Activated T-helper 17 cell treated with anti-CD3 and anti-CD28 coated beads, Interleukin-2, amount 50 U/mL, for 72 hours (primary cell): ENCODE results near the gene COLEC11. TPM values are rescaled to one million over a fixed set of nuclear protein-coding genes. Genes with fewer than 3 reads are reported as not detected.
"Not testable (repeated sequence)": the region's sequence is repeated elsewhere in the genome, so short reads cannot be mapped to it uniquely, and the experiment has no call there.

Experiments used
- ATAC-seq: fragments of 150-1000 bp; cut with Tn5 transposase; replicated peaks from 2 replicates; pipeline ENCODE4 v1.10.0; 2021; ENCODE audit warnings: mild to moderate bottlenecking, moderate library complexity
- H3K27ac Mint-ChIP-seq: one replicate; pipeline ENCODE4 v1.8.0; 2022; ENCODE audit warnings: mixed read lengths
- H3K27me3 Mint-ChIP-seq: one replicate; pipeline ENCODE4 v1.8.0; 2022; ENCODE audit warnings: mixed read lengths
- H3K36me3 Mint-ChIP-seq: one replicate; pipeline ENCODE4 v1.8.0; 2022; ENCODE audit warnings: low read depth, mild to moderate bottlenecking, mixed read lengths
- H3K4me1 Mint-ChIP-seq: one replicate; pipeline ENCODE4 v1.8.0; 2022; ENCODE audit warnings: mixed read lengths
- H3K4me3 Mint-ChIP-seq: one replicate; pipeline ENCODE4 v1.8.0; 2022; ENCODE audit warnings: mild to moderate bottlenecking, mixed read lengths
- H3K9me3 Mint-ChIP-seq: one replicate; pipeline ENCODE4 v1.8.0; 2022; ENCODE audit warnings: mixed read lengths
- total RNA-seq, 2 donors: library from RNA; stranded (reverse); gene quantifications; one replicate each; pipeline ENCODE4 v1.2.3, GENCODE V29; 2022

Gene COLEC11
- total RNA-seq, 2 donors from 2014 or later: 0.54 TPM; not detected in 1

DNA sequence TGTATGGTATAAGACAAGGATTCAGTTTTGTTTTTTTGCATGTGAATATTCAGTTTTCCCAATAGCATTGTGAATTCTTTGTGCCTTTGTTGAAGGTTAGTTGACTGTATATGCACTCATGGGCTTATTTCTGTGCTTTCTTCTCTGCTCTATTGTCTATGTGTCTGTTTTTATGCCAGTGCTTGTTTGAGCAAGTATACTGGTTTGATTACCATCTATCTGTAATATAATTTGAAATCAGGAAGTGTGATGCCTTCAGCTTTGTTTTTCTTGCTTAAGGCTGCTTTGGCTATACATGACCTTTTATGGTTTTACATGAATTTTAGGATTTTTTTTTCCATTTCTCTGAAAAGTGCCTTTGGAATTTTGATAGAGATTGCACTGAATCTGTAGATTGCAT, 23.5 kb downstream of the COLEC11 start:
- Mint-ChIP-seq H3K4me1 (no peaks in the 10 kb centered on the region), H3K9me3 (no peaks in the 10 kb centered on the region), H3K27me3 (peaks cover 3% of the 10 kb centered on the region), H3K36me3 (no peaks in the 10 kb centered on the region), H3K27ac (no peak overlapping the region), H3K4me3 (no peak overlapping the region)
- ATAC-seq: no peak

GRCh38 chr2:3619033-3619432, 24.1 kb downstream of the COLEC11 start:
- Mint-ChIP-seq H3K4me1 (no peaks in the 10 kb centered on the region), H3K27ac (no peak overlapping the region), H3K27me3 (peaks cover 3% of the 10 kb centered on the region), H3K9me3 (no peaks in the 10 kb centered on the region), H3K36me3 (no peaks in the 10 kb centered on the region), H3K4me3 (no peak overlapping the region)
- no peak for ATAC-seq

DNA sequence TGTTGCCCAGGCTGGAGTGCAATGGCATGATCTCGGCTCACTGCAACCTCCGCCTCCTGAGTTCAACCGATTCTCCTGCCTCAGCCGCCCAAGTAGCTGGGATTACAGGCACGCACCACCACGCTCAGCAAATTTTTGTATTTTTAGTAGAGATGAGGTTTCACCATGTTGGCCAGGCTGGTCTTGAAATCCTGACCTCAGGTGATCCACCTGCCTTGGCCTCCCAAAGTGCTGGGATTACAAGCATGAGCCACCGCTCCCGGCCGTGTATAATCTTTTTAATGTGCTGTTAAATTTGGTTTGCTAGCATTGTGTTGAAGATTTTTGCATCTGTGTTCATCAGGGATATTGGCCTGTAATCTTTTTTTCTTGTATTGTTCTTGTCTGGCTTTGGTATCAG, 24.7 kb downstream of the COLEC11 start:
- H3K27ac Mint-ChIP-seq, H3K27me3 Mint-ChIP-seq, ATAC-seq, H3K4me3 Mint-ChIP-seq, H3K36me3 Mint-ChIP-seq, H3K4me1 Mint-ChIP-seq, H3K9me3 Mint-ChIP-seq: not testable (repeated sequence)

DNA sequence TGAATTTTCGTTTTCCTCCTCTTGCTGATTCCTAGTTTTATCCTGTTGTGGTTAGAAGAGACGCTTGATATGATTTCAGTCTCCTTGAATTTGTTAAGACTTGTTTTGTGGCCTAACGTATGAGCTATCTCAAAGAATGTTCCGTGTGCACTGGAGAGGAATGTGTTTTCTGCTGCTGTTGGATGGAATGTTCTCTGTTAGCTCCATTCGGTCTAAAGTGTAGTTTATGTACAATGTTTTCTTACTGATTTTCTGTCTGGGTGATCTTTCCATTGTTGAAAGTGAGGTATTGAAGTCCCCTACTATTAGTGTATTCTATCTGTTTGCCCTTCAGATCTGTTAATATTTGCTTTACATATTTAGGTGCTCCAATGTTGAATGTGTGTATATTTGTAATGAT, 25.9 kb downstream of the COLEC11 start:
- H3K27ac Mint-ChIP-seq: no peak overlapping the region
- H3K4me3 Mint-ChIP-seq: no peak overlapping the region
- ATAC-seq: no peak
- peaks cover 3% of the 10 kb centered on the region for H3K27me3 Mint-ChIP-seq
- no peaks in the 10 kb centered on the region for H3K36me3 Mint-ChIP-seq
- H3K4me1 Mint-ChIP-seq: no peaks in the 10 kb centered on the region
- H3K9me3 Mint-ChIP-seq: no peaks in the 10 kb centered on the region

DNA sequence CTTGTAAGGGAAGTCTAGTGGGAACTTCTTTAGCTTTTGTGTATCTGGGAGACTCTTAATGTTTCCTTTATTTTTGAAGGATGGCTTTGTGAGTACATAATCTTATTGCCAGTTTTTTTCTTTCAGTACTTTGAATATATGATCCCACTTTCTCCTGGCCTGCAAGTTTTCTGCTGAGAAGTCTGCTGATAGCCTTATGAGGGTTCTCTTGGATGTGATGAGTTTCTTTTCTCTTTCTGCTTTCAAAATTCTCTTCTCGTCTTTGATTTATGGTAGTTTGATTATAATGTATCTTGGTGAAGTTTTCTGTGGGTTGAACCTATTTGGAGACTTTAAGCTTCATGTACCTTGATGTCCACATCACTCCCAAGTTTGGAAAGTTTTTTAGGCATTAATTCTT, 28.1 kb downstream of the COLEC11 start:
- H3K27ac Mint-ChIP-seq: no peak overlapping the region
- H3K4me1 Mint-ChIP-seq: no peaks in the 10 kb centered on the region
- no peaks in the 10 kb centered on the region for H3K9me3 Mint-ChIP-seq
- H3K27me3 Mint-ChIP-seq: peaks cover 7% of the 10 kb centered on the region
- H3K4me3 Mint-ChIP-seq: no peak overlapping the region
- no peak for ATAC-seq
- no peaks in the 10 kb centered on the region for H3K36me3 Mint-ChIP-seq

DNA sequence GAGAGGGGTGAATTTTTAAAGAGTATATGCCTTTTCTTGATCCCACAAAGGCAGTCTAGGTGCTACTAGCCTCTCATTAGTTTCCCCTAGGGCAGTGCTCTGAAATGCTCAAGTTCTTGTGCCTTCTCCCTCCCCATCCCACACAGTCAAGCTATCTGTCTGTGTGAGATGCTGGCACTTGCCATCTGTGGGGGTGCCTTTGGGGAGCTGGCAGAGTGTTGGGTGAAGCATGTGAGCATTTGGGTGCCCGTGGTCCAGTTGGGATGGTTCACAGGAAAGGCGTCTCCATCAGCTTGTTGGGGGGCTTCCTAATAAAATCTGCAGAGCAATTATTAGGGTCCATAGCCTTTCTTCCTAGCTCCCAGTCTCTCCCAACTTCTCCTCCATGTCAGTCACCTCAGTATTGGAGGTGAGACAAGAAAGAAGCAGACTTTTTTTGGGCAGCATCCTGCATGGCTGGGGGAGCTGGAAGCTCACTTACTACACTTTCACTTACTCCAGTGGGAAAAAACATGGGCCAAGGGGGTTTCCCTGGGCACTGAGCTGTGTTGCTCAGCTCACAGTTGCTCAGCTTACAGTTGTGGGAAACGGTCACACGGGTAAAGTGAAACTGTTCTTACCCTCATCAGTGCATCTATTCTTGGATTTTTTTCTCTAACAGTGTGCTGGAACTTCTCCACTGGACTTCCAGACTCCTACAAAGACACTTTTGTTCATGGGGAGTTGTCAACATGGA, 29.3 kb downstream of the COLEC11 start:
- Mint-ChIP-seq H3K4me1 (no peaks in the 10 kb centered on the region), H3K9me3 (no peaks in the 10 kb centered on the region), H3K27me3 (peaks cover 11% of the 10 kb centered on the region), H3K4me3 (no peak overlapping the region), H3K27ac (no peak overlapping the region), H3K36me3 (no peaks in the 10 kb centered on the region)
- ATAC-seq: no peak

DNA sequence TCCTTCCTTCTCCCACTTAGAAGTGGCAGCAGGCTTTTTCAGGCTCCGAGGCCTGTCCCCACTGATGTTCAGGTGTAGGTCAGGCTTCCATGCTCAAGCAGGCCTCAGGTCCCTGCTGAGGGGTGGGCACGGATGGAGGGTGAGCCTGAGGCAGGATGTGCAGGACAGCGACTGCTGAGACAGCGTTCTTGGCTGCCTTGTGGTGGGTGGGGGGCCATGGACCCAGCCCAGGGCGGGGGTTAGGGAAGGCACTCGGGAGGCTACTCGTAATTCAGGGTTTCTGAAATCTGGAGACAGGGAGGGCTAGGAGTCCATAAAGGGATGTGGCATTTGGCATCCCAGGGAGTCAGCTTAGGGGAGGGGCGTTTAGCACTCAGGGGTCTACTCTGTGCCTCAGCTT, 30.3 kb downstream of the COLEC11 start:
- Mint-ChIP-seq H3K4me1 (no peaks in the 10 kb centered on the region), H3K36me3 (no peaks in the 10 kb centered on the region), H3K4me3 (no peak overlapping the region), H3K27ac (no peak overlapping the region), H3K27me3 (peaks cover 12% of the 10 kb centered on the region), H3K9me3 (no peaks in the 10 kb centered on the region)
- no peak for ATAC-seq

- peaks cover 12% of the 10 kb centered on the region for H3K27me3 Mint-ChIP-seq
- ATAC-seq: no peak
- H3K4me1 Mint-ChIP-seq: no peaks in the 10 kb centered on the region
- H3K27ac Mint-ChIP-seq: no peak overlapping the region
- H3K36me3 Mint-ChIP-seq: no peaks in the 10 kb centered on the region
- H3K4me3 Mint-ChIP-seq: no peak overlapping the region
- no peaks in the 10 kb centered on the region for H3K9me3 Mint-ChIP-seq
Measured at GRCh38 chr2:3626118-3626811, 31.4 kb downstream of the COLEC11 start.

GRCh38 chr2:3626812-3627499, 32.0 kb downstream of the COLEC11 start:
- Mint-ChIP-seq H3K4me3 (no peak overlapping the region), H3K27me3 (peaks cover 12% of the 10 kb centered on the region), H3K4me1 (no peaks in the 10 kb centered on the region), H3K36me3 (no peaks in the 10 kb centered on the region), H3K9me3 (no peaks in the 10 kb centered on the region), H3K27ac (no peak overlapping the region)
- ATAC-seq: no peak

- no peaks in the 10 kb centered on the region for H3K4me1 Mint-ChIP-seq
- no peak overlapping the region for H3K4me3 Mint-ChIP-seq
- ATAC-seq: no peak
- no peak overlapping the region for H3K27ac Mint-ChIP-seq
- H3K9me3 Mint-ChIP-seq: no peaks in the 10 kb centered on the region
- no peaks in the 10 kb centered on the region for H3K36me3 Mint-ChIP-seq
- H3K27me3 Mint-ChIP-seq: peaks cover 12% of the 10 kb centered on the region
Measured at GRCh38 chr2:3627500-3628100, 32.7 kb downstream of the COLEC11 start.

DNA sequence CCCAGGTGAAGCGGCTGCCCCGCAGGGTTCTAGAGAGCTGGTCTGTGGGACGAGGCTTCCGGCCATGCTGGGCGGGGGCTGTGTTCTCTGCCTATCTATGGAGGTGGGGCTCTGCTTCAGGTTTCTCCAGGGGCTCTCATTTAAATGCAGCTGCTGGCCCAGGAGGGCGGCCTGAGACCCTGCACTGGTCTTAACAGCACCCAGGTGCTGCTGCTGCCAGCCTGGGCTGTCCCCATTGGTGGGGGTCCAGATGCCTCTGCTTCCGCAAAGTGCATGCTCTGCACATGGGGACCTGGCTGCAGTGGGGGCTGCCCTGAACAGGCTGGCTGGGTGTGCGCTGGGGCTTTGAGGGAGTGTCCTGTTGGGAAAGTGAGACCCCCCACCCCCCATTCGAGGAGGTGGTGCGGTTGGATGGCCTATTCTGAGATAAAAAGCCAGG, 33.3 kb downstream of the COLEC11 start:
- H3K4me1 Mint-ChIP-seq: no peaks in the 10 kb centered on the region
- no peak for ATAC-seq
- no peaks in the 10 kb centered on the region for H3K9me3 Mint-ChIP-seq
- H3K36me3 Mint-ChIP-seq: no peaks in the 10 kb centered on the region
- H3K4me3 Mint-ChIP-seq: no peak overlapping the region
- H3K27ac Mint-ChIP-seq: no peak overlapping the region
- H3K27me3 Mint-ChIP-seq: peaks cover 12% of the 10 kb centered on the region

DNA sequence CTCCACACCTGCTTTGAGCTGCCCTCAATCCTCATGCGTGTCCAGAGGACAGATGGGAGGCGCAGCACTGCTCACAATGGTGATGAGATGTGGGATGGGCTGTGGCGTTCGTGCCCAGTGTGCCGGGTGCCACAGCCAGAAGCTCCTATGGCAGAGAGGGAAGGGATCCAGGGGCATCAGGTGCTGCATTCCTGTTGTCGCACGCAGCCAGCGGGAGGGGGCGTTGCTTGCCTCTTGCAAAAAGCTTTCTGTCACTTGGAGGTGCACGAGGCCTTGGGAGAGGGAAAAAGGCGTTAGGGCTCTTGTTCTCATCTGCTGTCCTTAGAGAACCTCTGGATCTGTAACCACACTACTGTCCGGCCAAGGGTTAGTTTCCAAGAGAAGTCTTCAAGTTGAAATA, 33.9 kb downstream of the COLEC11 start:
- Mint-ChIP-seq H3K9me3 (no peaks in the 10 kb centered on the region), H3K27ac (no peak overlapping the region), H3K36me3 (no peaks in the 10 kb centered on the region), H3K27me3 (peaks cover 12% of the 10 kb centered on the region), H3K4me1 (no peaks in the 10 kb centered on the region), H3K4me3 (no peak overlapping the region)
- ATAC-seq: no peak

DNA sequence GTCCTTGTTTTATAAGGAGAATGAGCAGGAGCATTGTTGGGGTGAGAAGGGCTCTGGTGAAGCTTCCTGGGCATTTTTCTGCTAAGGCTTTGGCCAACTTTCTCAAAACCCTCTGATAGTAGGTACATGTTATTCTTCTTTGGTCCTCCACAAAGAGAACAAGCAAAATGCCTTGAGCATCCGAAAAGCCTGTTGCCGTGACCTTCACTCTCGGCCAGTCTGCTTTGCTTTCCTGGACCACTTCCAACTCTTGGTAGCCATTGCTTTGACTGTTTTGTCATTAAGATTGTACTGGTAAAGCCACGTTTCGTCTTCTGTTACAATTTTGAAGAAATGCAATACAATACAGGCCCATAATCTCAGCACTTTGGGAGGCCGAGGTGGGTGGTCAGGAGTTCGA, 35.7 kb downstream of the COLEC11 start:
- ATAC-seq: no peak
- H3K27me3 Mint-ChIP-seq: peaks cover 12% of the 10 kb centered on the region
- H3K4me3 Mint-ChIP-seq: no peak overlapping the region
- H3K36me3 Mint-ChIP-seq: no peaks in the 10 kb centered on the region
- H3K9me3 Mint-ChIP-seq: no peaks in the 10 kb centered on the region
- H3K27ac Mint-ChIP-seq: no peak overlapping the region
- no peaks in the 10 kb centered on the region for H3K4me1 Mint-ChIP-seq

DNA sequence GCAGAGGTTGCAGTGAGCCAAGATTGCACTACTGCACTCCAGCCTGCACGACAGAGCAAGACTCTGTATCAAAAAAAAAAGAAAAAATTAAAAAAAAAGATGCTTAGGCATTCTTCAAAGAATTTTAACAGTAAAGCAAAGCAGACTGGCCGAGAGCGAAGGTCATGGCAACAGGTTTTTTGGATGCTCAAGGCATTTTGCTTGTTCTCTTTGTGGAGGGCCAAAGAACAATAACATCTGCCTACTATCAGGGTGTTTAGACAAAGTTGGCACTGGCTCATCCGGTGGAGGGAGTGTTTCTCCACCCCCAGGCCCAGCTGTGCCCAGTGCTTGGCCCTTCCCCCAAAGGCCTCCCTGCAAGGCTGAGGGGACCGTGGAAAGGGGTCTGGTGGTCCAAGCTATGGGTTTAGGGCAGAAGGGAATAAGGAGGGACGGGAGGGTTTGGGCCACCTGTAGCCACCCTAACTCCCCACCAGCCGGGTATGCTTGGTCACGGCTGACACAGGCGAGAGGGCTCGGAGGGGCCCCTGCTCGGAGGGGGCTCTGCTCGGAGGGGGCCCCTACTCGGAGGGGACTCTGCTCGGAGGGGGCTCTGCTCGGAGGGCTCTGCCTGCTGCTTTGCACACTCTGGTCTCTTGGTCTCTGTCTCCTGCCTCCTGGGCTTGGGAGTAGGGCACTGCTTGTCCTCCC, 36.4 kb downstream of the COLEC11 start:
- H3K9me3 Mint-ChIP-seq: no peaks in the 10 kb centered on the region

More for the DNA sequence above, 36.4 kb downstream of the COLEC11 start:
- Mint-ChIP-seq H3K36me3 (no peaks in the 10 kb centered on the region), H3K27me3 (peaks cover 12% of the 10 kb centered on the region), H3K4me1 (no peaks in the 10 kb centered on the region), H3K4me3 (no peak overlapping the region), H3K27ac (no peak overlapping the region)
- ATAC-seq: no peak
